Measurements from ENCODE around the gene DDX1. TPM values are rescaled to one million over a fixed set of nuclear protein-coding genes. Genes with fewer than 3 reads are reported as not detected.
"Not testable (repeated sequence)": the region's sequence is repeated elsewhere in the genome, so short reads cannot be mapped to it uniquely, and the experiment has no call there.

The DDX1 gene
- total RNA-seq, 1 experiment from 2014 or later = 26.9 TPM

- DNase-seq (ENCODE audit: low spot score) = no peak
These were observed 24.8 kb downstream of the DDX1 start for GRCh38 chr2:15616429-15616828.

- no peak for DNase-seq (ENCODE audit: low spot score)
These were observed 25.4 kb downstream of the DDX1 start for GRCh38 chr2:15616850-15617777.

GRCh38 chr2:15617778-15618448 is 26.2 kb downstream of the DDX1 start:
- no peak for DNase-seq (ENCODE audit: low spot score)

DNA sequence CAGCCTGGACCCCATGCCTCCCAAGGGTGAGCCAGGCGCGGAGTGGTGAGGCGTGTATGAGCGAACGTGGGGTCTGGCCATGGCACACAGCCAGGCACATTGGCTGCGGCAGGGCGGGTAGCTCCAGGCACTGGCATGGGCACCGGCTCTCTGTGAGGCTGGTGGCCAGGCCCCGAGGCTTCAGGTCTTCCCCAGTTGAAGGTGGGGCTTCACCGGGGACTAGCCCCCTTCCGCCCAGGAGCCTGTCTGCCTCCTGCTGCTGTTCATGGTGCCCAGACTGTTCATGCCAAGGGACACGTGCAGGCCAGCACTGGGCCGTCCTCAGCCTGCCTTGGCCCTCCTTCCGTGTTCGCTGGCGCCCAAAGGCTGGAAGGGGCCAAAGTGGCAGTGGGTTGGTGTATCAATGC is 26.8 kb downstream of the DDX1 start:
- no peak for DNase-seq (ENCODE audit: low spot score)

DNA sequence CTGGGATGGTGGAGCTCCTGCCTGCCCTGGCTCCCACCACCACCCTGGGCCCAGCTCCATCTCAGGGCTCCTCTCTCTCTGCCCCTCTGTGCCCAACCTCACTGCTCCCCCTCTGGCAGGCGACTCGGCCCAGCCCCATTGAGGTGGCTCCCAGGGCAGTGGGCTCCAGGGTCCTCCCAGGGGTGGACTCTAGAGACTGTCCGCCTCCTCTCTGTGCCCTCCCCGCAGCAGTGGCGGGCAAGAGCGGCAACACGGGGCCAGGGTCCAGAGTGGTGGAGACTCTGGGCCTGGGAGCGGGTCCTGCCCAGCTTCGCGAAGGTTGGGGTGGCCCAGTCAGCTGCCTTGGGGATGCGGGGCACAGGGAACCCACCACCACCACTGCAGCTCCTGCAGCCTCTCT is 27.4 kb downstream of the DDX1 start:
- no peak for DNase-seq (ENCODE audit: low spot score)

GRCh38 chr2:15619510-15619909 is 27.8 kb downstream of the DDX1 start:
- no peak for DNase-seq (ENCODE audit: low spot score)

DNA sequence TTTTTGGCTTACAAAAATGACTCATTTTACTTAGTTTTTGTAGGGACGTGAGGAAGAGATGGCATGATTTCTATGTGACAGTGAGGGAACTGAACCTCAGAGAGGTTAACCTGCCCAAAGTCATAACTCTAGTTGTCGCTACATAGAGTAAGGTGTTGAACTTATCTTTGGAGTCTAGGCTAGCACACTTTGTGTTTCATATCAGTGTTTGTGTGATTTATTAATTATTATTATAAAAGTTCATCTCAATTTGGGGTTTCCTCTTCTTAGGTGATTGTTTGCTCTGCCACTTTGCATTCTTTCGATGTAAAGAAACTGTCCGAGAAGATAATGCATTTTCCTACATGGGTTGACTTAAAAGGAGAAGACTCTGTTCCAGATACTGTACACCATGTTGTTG is 28.3 kb downstream of the DDX1 start:
- no peak for DNase-seq (ENCODE audit: low spot score)

DNA sequence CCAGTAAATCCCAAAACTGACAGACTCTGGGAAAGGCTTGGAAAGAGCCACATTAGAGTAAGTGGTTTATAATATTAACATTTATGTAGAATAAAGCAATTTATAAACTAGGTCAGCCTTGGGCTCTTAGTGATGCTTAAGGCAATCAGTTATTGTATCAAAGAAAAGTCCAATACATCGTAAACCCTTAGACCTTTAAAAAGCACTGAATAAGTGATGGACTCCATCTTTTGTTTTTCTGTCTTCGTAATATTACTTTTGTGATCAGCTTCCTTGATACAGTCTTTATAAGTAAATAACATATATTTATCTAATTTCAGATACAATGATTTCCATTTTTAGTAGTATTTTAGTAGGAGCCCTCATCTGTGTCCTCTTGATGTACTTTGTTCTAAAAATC is 28.7 kb downstream of the DDX1 start:
- no peak for DNase-seq (ENCODE audit: low spot score)

GRCh38 chr2:15620857-15621471 is 29.3 kb downstream of the DDX1 start:
- no peak for DNase-seq (ENCODE audit: low spot score)

DNA sequence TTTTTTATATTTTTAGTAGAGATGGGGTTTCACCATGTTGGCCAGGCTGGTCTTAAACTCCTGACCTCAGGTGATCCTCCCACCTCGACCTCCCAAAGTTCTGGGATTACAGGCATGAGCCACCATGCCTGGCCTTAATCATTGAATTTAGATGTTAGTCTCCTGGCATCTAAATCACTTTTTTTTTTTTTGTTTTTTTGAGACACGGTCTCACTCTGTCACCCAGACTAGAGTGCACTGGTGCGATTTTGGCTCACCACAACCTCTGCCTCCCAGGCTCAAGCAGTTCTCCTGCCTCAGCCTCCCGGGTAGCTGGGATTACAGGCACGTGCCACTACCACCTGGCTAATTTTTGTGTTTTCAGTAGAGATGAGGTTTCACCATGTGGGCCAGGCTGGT is 29.8 kb downstream of the DDX1 start:
- not testable (repeated sequence) for DNase-seq (ENCODE audit: low spot score)

DNA sequence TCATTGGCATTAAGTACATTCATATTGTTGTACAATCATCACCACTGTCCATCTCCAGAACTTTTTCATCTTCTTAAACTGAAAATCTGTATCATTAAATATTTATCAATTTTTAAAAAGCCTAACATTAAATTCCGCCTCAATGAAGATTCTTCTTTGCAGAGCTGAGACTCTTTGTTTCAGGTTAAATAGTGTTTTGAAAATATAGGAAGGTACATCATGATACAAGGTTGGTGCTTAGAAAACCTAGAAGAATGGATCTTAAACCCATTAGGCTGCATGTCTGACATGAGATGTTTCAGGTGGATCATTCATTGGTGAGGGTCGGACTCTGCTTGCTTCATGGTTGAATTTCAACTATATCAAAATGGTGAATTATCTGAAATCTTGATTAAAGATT is 30.5 kb downstream of the DDX1 start:
- no peak for DNase-seq (ENCODE audit: low spot score)

DNA sequence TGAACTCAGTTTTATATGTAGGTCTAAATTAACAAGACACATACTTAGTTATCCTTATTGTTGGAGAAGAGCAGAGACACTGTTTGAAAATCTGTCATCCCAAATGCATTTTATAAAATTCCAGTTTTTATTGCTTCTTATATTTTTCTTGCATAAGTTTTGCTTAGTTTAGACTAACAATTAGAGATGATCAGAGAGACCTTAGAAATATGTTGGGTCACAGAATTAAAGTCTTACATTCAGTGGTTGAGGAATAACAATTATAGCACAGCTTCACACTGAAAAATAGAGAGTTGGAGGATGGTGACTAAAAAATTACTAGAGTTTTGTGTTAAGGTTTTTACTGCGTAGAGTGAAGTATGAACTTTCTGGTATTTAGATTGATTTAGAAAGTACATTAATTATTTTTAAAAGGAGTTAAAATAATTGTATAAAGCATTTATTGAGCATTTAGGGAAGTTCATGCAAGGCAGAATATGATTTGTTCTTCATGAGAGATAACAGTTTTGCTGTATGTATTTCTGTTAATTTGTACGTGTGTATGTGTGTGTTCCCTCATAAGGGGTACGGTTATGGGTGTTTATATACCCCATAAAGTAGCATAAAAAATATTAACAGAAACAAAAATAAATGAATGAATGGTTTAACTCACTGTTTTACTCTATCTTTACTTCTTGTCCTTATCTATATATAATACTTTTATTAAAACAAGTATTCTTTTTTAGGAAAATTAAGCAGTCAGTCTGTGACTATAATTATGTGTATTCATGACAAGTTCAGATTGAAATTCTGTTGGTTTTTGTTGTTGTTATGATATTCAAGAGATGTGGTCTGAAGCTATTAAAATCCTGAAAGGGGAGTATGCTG is 31.2 kb downstream of the DDX1 start:
- no peak for DNase-seq (ENCODE audit: low spot score)

DNA sequence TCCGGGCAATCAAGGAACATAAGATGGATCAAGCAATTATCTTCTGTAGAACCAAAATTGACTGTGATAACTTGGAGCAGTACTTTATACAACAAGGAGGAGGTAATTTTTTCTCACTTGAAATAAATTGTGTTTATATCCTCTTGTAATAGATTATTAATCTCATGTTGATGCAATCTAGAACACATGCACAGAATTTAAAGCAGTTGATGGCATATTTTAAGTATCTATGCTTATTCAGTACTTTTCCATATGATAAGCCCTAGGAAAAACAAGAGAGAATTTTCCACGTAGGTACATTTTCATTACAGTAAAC is 31.8 kb downstream of the DDX1 start:
- DNase-seq (ENCODE audit: low spot score) = no peak

DNA sequence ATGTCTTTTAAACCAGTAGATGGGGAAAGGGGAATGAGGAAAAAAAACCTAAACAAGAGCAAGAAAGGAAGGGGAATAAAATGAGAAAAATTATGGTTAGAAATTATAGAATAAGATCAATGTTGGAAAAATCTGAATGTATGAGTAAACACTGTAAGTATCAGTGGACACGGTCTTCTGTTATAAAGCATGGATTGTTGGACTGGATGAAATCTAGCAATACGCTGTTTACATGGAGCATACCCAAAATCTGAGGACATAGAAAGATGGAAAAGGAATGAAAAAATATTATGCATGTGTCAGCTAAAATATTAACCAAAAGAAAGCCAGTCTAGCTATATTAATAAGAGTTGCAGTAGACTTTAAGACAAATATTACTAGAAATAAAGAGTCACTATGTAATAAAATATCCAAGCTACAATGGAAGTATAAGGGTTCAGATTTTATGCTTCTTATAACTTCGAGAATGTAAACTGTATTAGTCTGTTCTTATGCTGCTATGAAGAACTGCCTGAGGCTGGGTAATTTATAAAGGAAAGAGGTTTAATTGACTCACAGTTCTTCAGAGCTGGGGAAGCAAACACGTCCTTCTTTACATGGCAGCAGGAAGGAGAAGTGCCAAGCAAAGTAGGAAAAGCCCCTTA is 32.4 kb downstream of the DDX1 start:
- DNase-seq (ENCODE audit: low spot score) = no peak

DNA sequence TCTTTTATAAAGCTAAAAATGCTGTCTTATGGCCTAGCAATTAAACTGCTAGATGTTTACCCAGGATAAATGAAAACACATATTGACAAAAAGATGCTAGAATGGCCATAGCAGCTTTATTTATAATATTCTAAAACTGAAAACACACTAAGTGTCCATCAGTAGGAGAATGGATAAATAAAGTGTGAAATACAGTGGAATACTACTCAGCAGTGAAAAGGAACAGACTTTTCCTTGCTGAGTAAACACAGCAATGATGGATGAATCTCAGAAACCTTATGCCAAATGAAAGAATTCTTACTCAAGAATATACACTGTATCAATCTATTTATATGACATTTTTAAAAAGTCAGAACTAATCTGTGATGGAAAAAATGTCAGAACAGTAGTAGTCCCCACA is 33.2 kb downstream of the DDX1 start:
- DNase-seq (ENCODE audit: low spot score) = no peak

DNA sequence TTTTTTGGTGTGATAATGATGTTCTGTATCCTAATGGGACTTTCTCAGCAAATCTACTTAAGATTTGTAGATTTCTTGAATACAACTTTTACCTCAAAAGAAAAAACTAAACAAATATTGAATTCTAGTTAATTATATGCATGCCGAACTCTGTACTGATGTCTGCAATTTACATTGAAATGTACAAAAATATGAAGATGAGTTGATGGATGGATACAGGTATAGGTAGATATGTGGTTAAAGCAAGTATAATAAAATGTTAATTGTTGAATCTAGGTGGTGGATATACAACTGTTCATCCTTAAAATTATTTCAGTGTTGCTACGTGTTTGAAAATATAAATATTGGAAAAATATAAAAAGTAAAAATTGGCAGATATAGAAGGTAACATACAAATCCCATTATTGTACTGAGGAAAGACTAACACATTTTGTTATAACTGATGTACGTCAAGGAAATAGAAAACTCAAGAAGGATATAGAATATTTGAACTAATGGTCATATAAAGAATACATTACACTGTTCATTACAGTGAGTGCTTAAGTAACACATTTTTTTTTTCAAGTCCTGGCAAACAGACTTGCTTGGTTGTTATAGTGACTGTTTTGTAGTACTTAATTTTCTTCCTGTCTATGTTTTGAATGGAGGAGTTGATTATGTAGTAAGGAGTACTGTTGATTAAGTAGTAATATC is 33.8 kb downstream of the DDX1 start:
- no peak for DNase-seq (ENCODE audit: low spot score)

- DNase-seq (ENCODE audit: low spot score) = no peak
These were observed 34.5 kb downstream of the DDX1 start for GRCh38 chr2:15626126-15626525.

DNA sequence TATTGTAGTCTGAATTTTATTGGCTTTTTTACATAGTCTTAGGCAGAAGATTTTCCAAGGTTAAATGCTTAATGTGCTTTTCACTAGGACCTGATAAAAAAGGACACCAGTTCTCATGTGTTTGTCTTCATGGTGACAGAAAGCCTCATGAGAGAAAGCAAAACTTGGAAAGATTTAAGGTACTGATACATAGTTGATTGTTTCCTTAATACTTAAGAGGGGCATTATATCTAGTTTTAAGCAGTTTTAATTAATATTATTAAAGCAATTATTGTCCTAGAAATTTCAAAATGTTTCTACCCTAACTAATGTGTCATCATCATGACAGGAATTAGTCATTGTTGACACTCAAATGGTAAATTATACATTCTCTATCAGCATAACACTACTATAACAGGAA is 35.3 kb downstream of the DDX1 start:
- DNase-seq (ENCODE audit: low spot score) = no peak

GRCh38 chr2:15627817-15628684 is 36.4 kb downstream of the DDX1 start:
- no peak for DNase-seq (ENCODE audit: low spot score)

All from HT-29 (cell line).